ENCODE results near the gene CHST11.
"Not testable (repeated sequence)": the region's sequence is repeated elsewhere in the genome, so short reads cannot be mapped to it uniquely, and the experiment has no call there.

Gene CHST11

DNA sequence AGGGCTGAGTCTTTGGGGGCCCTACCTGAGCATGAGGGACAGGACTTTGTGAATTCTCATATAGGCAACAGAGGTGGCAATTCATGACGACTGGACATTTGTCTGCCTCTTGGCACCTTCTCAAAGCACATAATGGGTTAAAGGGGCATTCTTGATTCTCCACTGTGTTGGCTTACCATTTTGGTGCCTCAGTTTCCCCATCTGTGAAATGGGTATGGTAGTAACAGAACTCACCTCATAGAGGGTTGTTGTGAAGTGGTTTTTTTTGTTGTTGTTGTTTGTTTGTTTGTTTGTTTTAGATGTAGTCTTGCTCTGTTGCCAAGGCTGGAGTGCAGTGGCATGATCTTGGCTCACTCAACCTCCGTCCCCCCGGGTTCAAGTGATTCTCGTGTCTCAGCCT is 106.0 kb downstream of the CHST11 start:
- no peak for DNase-seq (ENCODE audit: low read depth in 2 of 2)

DNA sequence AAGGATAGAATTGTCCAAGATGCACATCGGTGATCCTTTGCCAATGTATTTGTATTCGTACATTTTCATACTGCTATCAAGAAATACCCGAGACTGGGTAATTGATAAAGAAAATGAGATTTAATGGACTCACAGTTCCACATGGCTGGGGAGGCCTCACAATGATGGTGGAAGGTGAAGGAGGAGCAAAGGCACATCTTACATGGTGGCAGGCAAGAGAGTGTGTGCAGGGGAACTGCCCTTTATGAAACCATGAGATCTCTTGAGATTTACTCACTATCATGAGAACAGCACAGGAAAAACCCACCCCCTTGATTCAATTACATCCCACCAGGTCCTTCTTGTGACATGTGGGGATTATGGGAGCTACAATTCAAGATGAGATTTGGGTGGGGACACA is 107.9 kb downstream of the CHST11 start:
- not testable (repeated sequence) for DNase-seq (ENCODE audit: low read depth in 2 of 2)

DNA sequence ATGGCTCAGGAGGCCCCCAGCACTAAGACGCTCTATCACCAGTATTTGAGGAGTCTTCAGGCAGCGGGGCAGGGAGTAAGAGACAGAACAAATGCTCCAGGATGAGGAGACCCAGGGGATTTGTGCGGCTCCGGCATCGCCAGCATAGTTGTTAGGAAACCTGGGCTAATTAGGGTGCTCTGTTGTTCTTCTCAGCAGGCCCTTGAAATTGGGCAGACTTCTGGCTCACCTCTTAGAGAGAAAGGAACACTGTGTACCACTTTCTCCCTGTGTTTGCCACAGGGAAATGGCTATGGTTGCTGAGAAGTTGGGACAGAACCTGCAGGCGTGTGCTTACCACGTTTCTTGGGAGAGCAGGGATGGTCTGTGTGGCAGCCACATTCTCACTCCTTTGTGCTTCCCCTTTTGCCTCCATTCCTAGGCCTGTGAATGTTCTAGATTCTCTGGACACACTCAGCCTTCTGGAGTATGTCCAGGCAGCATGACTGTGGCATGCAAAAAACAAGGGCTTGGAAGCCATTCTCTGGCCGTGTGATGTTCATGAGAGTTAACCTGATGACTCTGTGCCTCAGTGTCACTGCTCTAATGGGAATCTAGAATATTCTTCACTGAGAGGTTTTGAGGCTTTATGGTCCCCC is 109.0 kb downstream of the CHST11 start:
- DNase-seq (ENCODE audit: low read depth in 2 of 2): no peak

DNA sequence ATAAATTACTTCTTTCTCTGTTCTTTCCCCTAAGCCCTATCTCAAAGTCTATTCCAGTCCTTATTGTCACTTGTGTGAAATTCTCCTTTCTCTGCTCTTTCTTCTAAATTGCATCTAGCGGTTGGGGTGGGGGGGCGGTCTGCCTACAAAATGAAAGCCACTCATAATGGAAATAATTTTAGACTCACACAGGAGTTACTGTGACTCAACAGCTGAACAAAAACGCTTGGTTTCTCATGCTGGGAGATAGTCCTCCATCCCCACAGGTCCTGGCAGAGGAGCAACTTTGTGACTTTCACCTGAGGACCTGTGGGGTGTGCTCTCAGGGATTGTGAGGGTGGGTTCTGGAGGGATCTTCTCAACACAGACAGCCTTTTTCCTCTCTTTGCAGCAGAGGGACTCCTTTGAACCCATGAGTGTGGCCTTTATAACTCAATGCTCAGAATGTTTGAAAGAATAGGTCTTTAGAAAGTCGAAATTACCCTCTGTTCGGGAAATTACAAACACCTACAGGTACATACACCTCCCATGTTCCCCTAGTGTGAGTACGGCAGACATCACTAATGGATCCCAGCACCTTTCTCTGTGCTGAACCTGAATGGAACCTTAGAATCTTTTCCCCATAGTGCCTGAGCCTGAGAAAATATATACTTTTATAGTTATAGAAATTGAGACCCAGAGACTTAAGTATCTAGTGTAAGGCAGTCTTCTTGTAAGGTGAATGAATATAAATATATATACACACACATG is 109.7 kb downstream of the CHST11 start:
- DNase-seq (ENCODE audit: low read depth in 2 of 2): no peak

DNA sequence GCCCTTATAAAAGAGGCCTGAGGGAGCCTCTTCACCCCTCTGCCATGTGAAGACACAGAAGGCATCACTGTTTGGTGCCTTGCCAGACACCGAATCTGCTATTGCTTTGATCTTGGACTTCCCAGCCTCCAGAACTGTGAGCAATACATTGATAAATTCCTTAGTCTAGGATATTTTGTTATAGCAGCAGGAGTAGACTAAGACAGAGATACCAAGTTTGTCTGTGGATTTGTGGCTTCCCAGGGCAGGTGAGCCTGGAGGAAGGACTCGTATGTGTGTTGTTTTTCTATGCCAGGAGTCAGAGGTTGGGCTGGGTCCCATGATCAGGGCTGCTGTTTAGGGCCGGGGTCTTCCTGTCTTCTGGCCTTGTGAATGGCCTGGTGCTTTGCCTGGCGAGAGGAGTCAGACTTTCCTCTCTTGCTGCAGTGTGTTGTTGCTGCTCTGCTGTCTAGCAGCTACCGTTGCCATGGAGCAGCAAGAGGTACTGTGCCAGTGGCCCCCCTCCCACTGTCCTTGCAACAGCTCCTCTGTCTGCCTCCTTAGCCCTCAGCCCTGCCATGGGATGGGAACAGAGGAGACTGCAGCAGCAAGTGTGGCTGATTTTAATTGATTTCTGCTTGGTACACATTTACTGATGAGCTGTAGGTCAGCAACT is 111.2 kb downstream of the CHST11 start:
- DNase-seq (ENCODE audit: low read depth in 2 of 2): no peak

DNA sequence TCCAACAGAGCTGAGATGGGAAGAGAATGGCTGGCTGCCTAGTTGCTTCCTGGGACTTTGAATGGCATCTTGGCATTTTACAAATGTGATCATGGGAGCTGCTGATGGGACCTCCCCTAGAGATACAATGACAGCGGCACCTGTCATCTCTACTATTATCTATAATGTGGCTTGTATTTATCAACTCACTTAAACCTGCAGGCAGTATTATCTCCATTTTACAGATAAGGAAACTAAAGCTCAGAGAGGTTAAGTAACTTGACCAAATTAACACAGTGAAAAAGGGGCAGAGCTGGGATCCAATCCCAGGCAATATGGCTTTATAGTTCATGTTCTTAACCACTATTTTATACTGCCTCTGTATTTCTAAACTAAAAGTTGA is 111.7 kb downstream of the CHST11 start:
- DNase-seq (ENCODE audit: low read depth in 2 of 2): no peak

DNA sequence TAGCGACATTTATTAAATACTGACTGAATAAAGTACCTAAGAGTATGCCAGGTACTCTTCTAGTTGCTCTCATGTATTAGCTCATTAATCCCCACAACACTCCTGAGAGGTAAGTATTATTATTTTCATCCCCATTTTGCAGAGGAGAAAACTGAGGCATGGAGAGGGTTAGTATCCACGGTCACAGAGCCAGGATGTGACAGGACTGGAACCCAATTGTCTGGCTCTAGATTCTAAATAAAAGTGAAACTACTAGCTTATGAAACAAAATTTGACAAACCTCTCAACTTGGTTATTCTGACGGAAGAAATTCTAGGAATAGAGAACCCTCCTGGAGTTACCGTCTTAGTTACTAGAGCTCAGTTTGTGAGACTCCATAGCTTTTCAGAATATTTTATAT is 112.2 kb downstream of the CHST11 start:
- no peak for DNase-seq (ENCODE audit: low read depth in 2 of 2)

DNA sequence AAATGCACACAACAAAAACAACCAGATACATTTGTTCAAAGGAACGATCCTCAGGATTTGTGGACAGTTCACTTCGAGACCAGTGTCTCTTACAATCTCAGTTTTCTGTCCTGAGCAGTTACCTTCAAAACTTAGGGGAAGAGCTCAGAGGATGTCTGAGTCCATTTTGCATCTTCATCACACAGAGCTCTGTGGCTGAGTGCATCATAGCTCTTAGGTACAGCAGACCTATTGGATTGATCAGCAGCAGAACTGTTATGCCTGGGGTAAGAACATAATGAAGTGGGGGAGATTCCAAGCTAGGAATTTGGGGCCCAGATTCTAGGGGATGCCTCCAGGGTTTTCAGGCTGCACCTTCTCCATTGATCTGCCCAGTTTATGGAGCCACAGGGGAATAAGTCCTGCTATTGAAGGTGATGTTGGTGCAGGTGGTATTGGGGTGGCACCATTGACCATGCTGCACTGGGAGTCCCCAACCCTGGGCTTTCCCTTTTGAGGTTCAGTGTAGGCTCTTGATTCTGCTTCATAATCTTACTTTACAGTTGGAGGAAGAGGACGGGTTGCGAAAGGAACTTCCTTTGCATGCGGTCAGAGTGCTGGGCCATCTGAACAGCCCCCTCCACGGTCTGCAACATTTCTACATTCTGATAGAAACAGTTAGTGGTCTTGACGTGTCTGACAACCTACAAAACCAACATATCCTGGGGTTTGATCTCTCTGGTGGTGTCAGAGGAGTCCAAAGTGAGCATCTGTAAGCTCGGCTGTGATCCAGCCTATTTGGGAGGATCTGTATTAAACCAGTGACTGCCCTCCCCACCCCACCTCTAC is 112.8 kb downstream of the CHST11 start:
- DNase-seq (ENCODE audit: low read depth in 2 of 2): no peak

DNA sequence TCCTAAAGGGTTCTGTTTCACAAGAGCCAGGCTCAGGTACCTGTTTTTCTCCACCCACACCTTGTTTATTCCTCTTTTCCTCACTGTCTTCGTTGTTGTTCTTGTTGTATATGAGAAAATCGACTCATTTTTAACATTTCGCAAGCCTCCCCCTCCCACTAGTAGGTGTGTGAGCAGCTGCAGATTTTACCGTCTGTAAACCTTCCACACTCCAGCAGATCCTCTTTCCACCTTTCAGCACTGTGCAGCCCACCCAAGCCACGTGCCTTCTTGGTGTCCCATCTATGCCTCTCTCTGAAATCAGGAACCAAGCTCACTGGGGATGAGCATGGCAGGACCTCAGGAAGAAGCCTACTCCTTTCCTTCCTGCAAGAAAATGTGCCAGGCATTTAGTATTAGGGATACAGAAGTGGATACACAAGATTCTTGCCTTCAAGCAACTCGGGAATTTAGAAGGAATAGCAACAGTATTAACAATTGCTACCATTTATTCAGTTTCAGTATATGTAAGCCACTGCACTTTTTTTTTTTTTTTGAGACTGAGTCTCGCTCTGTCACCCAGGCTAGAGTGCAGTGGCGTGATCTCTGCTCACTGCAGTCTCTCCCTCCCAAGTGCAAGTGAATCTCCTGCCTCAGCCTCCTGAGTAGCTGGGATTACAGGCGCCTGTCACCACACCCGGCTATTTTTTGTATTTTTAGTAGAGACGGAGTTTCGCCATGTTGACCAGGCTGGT is 113.6 kb downstream of the CHST11 start:
- DNase-seq (ENCODE audit: low read depth in 2 of 2): no peak

DNA sequence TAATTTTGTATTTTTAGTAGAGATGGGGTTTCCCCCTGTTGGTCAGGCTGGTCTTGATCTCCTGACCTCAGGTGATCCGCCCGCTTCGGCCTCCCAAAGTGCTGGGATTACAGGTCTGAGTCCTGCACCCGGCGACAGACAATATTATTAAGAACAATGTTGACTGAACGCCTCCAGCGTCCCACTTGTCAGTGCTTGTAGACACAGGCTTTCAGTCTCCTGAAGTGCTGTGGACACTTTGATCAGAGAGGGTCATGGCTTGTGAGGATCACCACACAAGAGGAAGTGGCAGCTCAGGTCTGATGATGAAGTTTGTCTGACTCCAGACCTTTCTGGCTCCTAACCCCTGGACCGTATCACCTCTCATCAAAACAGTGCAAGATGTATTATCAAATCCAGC is 114.6 kb downstream of the CHST11 start:
- no peak for DNase-seq (ENCODE audit: low read depth in 2 of 2)

DNA sequence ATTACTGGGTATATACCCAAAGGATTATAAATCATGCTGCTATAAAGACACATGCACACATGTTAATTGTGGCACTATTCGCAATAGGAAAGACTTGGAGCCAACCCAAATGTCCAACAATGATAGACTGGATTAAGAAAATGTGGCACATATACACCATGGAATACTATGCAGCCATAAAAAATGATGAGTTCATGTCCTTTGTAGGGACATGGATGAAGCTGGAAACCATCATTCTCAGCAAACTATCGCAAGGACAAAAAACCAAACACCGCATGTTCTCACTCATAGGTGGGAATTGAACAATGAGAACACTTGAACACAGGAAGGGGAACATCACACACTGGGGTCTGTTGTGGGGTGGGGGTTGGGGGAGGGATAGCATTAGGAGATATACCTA is 117.6 kb downstream of the CHST11 start:
- not testable (repeated sequence) for DNase-seq (ENCODE audit: low read depth in 2 of 2)

DNA sequence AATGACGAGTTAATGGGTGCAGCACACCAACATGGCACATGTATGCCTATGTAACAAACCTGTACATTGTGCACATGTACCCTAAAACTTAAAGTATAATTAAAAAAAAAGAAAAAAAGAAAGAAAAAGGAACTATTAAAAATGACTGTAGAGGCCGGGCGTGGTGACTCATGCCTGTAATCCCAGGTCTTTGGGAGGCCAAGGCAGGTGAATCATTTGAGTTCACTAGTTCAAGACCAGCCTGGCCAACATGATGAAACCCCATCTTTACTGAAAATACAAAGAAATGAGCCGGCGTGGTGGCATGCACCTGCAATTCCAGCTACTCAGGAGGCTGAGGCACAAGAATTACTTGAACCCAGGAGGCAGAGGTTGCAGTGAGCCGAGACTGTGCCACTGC is 118.0 kb downstream of the CHST11 start:
- not testable (repeated sequence) for DNase-seq (ENCODE audit: low read depth in 2 of 2)

DNA sequence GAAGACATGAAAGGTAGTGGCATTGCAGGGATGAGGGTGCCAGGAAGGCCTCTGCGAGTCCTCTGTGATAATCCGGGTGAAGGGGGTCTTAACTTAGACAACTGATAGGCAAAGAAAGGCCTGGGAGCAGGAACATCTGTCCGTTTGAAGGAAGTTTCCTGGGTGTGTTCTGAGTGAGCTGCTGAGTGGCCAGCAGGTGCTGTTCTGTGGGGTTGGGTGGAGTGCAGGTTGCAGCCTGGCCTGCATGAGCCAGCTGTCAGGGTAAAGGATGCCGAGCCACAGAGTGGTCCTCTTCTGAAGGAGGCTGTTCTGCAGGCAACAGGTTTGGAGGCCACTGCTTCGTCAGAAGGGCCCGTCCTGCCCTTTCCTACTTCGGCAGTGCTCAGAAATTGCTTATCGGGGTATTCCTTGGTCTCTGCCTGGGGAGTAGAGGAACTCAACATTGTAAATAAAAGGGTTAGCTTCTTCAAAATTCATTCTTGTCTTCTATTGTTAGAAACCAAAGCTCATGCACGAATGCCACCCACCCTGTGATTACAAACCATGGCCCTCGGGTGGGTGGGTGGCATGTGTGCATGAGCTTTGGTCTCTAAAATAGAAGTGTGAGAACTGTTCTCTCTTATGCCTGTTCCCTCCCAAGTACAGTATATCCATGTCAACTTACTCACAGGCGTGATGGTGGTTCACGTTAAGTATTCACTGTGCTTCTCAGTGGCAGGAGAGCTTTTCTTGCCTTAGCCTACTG is 118.9 kb downstream of the CHST11 start:
- DNase-seq (ENCODE audit: low read depth in 2 of 2): no peak

DNA sequence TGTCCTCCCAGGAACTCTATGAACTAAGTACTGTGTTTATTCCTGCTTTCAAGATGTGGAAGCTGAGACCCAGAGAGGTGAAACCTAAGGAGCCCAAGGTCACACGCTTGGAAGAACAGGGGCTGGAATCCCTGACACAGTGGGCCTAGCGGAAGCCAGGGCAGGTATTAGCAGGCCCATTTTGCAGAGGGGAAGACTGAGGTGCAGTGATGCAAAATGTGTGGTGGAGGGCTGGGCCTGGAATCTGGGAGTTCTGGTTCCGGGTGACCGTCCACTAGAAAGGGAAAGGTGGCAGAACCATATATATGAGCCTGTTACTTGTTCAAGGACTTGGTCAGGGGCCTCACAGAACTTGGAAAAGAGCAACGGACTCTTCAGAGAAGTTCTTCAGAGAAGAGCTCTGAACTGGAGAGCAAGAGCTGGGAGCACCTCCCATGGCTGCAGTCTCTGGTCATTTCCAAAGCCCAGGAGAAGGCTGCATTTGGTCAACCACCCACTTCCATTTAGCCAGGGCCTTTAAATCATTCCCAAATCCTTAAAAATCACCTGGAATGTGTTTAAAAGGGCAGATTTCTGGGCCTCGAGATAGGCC is 119.5 kb downstream of the CHST11 start:
- no peak for DNase-seq (ENCODE audit: low read depth in 2 of 2)

DNA sequence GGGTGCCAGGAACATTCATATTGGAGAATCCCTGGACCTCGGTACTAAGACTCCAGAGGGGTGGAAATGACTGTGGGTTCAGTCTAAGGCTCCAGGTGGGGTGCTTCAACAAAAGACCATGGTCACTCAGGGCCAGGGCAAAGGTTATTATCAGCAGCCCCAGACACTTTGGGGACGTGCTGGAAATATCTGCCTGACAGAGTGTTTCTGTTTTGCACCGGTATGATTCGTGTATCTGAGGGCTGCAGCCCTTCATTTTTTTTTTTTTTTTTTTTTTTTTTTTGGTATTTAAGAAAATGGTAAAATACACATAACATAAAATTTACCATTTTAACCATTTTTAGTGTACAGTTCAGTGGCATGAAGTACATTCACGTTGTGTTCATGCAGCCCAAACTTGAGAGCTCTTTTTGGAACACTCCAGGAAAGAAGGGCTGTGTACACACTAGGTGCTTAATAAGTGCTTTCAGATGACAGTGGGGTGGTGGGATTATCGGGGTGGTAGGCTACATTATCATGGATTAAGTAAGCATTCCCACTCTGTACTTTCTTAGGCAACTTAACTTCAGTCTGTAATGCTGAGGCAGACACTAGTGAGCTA is 120.3 kb downstream of the CHST11 start:
- no peak for DNase-seq (ENCODE audit: low read depth in 2 of 2)

DNA sequence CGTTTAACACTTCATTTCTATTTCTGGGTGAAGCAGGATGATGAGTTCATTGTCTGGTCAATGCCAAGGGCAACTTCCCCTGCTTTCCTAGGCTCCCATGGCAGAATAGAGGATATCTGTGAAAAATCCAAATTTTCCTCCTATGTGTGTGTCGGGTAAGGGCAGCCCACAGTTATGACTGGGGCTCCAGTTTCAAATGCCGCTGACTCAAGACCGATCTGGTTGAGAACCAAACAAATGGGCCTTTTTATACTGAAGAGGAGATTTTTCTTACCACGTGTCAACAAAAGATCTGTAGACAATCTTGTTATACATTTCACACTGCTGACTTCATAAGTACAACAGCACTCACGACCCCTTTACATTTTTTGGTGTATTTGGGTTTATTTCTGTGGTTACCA is 120.8 kb downstream of the CHST11 start:
- DNase-seq (ENCODE audit: low read depth in 2 of 2): peak; percentile 17 to 18

DNA sequence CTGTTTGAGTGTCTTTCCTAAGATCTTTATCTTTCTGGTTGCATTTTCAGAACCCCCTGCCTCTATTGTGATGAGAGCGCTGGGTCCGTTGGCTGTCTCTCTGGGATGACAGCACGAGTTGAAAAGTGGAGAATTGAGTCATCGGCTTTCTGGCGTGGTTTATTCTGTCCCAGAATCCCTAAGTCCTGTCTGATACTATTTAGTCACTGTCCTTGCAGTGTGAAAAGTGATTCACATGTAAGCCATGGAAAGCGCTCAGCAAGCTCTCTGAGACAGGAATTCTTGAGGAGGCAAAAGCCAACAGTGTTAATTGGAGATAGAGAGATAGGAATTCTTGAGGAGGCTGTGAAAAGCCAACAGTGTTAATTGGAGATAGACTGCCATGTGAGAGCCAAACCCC is 121.7 kb downstream of the CHST11 start:
- peak; percentile 53 to 59 for DNase-seq (ENCODE audit: low read depth in 2 of 2)

DNA sequence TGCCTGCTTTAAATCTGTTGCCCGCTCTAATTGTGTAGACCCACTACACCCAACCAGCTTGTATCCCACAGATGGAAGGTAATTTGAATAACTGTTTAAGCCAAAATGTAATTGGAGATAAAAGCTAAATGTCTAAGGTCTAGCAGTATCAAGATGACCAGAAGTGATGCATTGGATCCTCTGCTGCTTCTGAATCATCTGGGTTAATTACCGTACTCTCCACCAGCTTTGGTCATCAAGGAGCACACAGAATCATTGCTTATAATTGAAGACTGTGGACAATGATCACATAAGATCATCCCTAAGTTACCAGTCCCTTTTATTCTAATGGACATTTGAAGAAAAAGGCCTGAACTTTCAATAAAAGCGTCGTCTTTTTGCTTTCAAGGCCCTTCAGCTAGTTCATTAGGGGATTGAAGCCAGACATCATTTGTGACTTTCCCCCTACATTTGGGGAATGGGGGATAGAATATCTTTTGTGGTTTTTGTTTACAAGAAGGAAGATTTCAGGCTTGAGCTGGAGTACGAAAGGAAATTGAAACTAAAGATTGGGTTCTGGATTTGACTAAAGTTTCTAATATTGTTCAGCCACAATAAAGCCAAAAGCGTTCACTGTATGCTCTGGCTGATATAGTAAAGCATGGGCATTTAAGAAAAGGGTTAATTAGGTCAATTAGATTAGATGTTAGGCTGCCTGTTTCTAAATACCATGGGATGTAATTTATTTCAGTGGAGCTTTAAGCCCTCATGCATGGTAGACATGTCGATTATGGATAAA is 123.2 kb downstream of the CHST11 start:
- no peak for DNase-seq (ENCODE audit: low read depth in 2 of 2)

DNA sequence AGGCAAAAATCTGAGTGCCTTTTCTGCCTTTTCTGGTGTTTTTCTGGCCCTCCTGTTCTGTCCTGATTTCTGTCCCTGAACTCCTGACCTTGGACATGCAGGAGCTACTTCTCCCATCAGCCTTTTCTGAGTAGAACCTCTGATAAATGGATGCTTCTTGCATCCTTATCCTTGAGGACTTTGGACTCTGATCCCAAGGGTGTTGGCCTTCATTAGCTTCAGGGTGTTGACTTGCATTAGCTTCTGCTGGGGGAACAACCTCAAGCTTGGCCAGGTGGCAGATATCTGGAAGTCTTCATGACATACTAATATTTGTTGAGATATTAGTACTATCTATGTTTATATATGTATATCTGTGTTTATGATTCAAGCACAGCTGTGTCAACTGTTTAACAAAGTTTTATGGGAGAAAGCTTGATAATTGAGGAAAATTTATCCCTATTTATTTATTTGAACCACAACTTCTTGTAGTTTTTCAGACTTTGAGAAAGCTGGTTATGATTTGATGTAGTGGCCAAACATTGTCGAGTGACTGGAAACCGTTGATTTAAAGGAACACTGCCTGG is 124.3 kb downstream of the CHST11 start:
- no peak for DNase-seq (ENCODE audit: low read depth in 2 of 2)
